ENCODE measurements around the gene HLCS.
"Not testable (repeated sequence)": the region's sequence is repeated elsewhere in the genome, so short reads cannot be mapped to it uniquely, and the experiment has no call there.

The HLCS gene

DNA sequence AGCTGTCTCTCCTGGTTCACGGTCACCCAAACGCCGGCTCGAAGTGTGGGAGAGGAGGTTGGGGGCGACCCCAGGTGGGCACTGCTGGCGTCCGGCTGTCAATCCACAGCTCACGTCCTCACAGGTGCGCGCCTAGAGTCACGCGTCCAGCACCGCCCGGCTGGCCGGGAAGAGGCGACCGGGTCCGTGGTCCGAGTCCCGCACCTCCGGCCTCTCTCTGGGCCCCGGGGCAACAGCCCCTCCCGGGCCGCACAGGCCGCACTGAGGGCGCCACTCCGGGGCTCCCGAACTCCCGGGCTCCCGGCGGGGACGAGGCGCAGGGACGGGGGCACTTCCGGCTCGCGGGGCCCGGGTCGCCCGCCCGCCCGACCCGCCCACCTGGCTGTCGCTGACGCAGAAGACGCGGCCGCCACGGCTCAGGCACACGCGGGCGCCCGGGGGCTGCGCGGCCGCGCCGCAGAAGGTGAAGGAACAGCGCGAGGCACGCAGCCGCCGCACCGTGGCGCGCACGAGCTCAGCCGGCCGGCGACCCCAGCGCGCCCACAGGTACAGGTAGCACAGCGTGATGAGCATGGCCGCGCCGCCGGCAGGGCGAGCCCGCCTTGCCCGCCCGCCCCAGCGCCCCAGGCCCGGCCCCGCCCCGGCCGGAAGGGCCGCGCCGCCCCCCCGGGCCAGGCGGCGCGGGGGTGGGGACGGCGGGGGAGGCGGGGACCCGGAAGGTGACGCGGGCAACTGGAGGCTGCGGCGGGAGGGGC lies at the start of gene HLCS:
HLCS (minus strand) TSS at position 604 of the 755 bp plus-strand sequence; CDS start at position 573, 31 bp downstream.
- peak; percentile 77 to 83 for DNase-seq

DNA sequence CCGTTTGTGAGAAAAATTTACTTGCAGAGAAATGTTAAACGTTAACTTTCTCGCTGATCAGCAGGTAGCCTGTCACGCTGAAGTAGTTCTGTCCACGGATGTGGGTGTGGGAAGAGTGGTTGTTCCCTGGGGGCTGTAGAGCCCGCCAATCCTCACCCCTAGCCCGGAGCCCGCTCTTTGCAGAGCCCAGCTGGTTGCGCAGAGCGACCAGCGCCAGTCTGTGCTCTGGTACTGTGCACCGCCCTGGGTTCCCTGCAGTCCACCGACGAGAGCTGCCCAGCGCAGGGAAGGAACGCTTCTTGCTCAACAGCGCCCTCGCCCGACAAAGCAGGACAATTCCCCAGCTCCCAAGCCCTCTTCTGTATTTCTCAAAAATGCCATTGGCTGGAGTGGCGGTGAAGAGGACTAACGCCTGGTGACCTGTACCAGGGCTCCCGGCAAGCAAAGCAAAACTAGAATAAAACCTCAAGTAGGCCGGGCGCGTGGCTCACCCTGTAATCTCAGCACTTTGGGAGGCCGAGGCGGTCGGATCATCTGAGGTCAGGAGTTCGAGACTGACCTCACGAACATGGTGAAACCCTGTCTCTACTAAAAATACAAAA lies 43.4 kb upstream of the HLCS start:
- peak; percentile 92 for DNase-seq

- DNase-seq, result peak; percentile 93 to 96
Measured at GRCh38 chr21:37008724-37009123, 42.3 kb upstream of the HLCS start.

- no peak for DNase-seq
Measured at GRCh38 chr21:37006486-37007291, 40.2 kb upstream of the HLCS start, which contains the start of gene RIPPLY3. Gene RIPPLY3 (plus strand): TSS chr21:37006702. CDS start chr21:37006773, 71 bp downstream.

DNA sequence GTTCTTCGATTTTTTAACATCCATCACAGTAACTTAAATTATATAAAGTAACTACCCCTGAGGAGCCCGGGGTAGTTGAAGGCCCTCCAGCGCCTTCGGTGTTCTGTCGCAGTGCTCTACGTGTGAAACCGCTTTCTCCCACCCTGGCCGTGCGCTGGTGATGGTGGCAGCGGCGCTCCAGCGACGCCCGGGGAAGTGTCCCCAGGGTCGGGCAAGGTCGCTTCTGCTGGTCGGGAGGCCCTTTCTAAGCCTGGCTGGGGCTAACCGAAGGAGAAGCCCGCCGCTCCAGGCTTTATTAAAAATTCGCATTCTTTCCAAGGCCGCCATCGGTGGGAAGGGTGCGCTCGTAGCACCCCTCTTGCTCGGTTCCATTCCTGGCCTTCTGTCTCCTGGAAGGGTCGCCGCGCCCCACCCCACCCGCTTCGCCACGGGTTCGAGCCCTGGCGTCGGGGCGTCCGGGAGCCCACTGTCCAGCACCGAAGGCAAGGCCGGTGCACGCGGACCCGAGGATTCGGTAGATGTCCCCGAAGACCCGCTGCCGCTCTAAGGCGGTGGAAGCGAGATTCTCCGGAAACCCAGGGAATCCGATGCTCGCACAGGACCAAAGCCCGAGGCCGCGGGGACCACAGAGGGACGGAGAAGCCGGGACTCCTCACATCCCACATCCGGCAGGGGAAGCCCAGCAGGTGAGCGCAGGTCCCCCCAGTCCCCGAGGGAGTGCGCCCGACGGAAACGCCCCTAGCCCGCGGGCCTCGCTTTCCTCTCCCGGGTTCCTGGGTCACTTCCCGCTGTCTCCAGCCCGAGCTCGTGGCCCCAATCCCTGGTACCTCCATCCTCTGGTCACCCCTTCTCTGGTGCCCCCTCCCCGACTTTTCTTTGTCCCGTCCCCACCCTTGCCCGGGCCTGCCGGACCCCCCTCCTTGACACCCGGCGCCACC lies 39.3 kb upstream of the HLCS start:
- no peak for DNase-seq

DNA sequence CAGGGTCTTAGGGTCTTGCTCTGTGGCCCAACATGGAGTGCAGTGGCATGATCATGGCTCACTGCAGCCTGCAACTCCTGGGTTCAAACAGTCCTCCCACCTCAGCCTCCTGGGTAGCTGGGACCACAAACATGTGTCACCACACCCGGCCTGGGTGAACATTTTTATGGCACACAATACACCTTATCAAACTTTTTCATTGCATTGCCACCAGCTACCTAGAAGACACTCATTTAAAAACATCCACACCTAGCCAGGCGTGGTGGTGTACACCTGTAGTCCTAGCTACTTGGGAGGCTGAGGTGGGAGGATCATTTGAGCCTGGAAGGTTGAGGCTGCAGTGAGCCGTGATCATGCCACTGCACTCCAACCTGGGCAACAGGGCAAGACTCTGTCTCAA lies 37.4 kb upstream of the HLCS start:
- not testable (repeated sequence) for DNase-seq

DNA sequence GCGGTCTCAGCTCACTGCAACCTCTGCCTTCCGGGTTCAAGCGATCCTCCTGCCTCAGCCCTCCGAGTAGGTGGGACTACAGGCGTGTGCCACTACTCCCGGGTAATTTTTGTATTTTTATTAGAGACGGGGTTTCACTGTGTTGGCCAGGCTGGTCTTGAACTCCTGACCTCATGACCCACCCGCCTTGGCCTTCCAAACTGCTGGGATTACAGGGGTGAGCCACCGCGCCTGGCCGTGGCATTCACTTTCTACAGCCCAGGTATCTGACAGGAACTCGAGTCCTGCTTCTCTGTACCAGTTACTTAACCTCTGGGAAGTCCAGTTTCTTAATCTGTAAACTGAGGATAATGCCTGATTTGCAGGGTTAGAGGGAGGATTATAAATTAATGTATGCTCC lies 36.4 kb upstream of the HLCS start:
- not testable (repeated sequence) for DNase-seq

DNA sequence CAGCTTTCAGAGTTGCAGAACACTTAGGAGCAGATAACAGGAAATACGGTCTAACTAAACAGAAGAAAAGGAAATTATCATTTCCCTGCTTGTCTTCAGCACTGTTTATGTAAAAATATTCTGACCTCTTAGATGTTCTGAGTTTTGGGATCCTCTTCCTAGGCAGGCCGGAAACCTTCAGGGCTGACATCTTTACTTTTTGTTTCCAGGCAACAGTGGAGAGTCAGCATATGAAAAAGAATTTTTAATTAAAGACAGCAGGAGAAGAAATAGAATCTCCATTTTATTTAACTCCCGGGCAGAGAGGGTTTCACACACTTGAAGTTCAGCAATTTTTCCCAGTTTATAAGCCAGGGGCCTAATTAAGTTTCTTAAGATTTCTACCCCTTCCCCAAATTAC lies 35.0 kb upstream of the HLCS start:
- DNase-seq, result no peak

DNA sequence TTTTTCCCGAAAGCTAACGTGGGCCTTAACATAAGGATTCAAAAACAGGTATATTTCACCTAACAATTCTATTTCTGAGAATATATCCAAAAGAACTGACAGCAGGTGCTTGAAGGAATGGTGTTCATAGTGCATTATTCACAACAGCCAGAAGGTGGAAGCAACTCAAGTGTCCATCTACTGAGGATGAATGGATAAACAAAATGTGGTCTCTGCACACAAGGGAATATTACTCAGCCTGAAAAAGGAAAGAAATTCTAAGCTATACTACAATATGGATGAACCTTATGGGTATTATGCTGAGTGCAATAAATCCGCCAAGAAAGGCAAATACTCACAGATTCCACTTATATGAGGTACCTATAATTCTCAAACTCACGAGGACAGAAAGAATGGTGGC lies 33.9 kb upstream of the HLCS start:
- peak in 1 of 2 experiments; percentile 7 for DNase-seq

DNA sequence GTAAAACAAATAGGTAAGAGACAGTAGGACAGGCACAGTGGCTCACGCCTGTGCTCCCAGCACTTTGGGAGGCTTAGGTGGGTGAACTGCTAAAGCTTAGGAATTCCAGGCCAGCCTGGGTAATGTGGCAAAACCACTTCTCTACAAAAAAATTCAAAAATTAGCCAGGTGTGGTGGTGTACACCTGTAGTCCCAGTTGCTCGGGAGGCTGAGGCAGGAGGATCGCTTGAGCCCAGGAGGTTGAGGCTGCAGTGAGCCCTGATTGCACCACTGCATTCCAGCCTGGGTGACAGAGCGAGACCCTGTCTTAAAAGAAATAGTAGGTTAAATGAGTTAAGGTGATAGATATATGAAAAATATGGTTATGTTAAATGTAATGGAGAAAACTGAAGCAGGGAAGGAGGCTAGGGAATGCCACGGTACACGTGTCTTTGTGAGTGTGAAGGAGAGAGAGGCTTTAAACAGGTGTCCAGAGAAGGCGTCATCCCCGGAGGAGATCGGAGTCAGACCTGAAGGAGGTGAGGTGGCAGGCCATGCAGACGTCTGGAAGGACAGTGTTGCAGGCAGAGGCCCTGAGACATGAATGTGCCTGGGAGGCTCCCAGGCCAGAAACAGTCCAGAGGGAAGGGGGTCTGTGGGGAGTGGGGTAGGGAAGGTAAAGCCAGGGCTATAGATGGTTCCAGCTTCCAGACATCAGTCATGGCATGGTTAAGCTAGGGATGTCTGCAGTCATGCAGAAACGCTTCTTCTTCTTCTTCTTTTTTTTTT lies 32.8 kb upstream of the HLCS start:
- DNase-seq, result no peak

- not testable (repeated sequence) for DNase-seq
Measured at GRCh38 chr21:36995285-36995684, 28.8 kb upstream of the HLCS start.

DNA sequence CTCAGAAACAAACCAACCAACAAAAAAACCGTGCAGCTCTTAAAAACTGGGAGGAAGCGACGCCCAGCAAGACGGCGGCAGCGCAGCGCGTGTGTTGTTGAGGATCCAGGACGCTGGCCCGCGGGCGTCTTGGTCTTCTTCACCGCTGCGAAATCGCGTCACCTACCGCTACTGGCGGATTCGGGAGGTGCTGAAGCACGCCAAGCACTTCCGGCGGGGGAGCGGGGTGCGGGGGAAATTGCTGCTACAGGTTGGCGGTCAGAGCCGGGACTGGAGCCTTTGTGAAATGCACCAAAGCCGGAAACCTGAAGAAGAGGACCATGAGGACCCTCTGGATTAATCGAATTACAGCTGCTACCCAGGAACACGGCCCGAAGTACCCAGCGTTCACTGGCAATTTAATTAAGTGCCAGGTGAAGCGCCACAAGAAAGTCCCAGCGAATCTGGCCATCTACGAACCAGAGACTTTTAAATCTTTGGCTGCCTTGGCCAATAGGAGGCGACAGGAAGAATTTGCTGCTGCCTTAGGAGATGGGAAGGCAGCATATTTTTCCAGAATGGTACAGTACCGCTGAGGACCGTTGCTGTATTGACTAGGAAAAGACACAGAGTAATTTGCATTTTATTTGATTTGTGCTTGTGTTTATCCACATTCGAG lies 28.2 kb upstream of the HLCS start:
- DNase-seq, result no peak

GRCh38 chr21:36992671-36993070 lies 26.2 kb upstream of the HLCS start:
- no peak for DNase-seq

DNA sequence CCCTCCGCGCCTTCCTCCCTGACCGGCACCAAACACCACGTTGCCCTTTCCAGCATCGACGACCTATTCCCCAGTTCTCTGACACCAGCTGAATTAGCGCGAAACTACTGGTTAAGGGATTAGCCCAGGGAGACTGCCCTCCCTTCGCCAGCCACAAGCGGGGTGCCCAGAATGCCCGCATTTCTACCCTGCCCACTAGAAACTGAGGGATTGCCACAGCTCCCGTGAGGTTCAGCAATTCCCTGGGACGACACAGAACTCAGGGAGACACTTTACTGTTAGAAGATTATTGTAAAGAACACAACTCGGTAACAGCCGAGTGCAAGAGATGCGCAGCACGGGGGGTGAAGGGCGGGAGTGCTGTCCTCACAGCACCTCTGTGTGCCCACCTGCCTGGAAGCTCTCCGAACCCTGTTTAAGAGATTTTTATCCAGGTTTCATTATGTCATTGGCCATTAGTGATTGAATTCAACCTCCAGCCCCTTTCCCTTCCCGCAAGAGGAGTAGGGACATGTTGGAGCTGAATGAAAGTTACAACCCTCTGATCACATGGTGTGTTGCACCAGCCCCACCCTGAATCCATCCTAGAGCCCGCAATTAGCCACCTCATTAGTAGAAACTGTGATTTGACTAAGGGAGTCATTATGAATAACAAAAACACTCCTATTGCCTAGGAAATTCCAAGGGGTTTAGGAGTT lies 24.2 kb upstream of the HLCS start:
- DNase-seq, result no peak

DNA sequence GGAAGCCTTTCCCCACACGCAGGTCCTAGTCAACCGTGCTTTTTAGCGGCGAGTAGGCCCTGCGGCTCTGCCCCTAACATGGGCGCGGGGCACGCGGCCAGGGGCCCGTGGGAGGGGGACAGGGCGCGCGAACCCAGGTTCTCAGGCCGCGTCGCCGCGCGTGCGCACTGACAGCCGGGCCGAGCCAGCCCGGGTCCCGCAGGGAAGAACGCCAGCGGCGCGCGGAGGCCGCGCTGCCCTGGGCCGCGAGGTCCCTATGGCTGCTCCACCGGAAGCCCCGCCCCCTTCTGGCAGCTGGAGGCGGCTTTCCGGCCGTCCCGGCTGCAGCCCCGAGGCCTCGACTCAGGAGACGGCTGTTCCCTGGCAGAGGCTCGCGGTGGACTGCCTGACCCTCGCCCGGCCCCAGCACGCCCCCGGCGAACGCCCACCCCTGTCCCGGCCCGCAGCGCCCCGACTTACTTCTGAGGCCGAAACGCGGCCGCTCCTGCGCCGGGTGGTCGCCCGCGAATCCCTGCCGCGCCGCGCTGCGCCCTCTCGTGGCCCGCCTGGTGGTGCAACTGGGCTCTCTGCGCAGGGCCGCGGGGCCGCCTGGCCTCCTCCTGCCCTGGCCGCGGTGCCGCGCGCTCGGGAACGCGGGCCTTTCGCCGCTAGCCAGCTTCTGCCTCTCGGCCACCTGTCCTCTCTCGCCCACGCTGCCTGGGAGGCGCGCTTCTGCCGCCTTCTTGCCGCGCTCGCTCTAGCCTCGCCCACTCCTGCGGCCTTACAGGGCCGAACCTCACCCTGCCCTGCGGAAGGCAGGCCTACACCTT lies 23.4 kb upstream of the HLCS start:
- peak; percentile 83 to 86 for DNase-seq

DNA sequence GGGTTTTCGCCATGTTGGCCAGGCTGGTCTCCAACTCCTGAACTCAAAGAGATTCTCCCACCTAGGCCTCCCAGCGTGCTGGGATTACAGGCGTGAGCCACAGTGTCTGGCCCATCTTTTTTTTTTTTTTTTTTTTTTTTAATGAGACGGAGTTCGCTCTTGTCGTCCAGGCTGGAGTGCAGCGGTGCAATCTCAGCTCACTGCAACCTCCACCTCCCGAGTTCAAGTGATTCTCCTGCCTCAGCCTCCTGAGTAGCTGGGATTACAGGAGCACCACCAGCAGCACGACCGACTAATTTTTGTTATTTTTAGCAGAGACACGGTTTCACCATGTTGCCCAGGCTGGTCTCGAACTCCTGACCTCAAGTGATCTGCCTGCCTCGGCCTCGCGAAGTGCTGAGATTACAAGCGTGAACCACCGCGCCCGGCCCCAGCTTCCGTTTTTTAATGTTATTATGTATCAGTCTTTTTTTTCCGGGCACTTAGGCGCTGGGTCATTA lies 22.8 kb upstream of the HLCS start:
- DNase-seq, result not testable (repeated sequence)

DNA sequence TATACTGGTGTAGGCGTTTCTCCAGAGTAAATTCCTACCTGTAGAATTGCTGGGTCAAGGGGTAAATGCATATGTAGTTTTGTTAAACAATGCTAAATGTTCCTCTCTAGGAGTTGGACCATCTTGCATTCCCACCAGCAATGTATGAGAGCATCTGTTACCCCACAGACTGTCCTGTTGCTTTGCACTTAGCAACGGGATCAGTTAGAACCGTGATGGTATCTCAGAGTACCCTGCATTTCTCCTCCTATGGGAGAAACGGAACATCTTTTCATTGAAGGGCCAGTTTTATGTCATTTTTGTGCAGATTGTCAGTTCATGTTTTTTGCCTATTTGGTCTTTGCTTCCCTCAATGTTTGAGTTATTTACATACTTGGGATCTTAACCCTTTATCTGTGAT lies 22.1 kb upstream of the HLCS start:
- DNase-seq, result no peak

GRCh38 chr21:36987845-36988244 lies 21.4 kb upstream of the HLCS start:
- no peak for DNase-seq
